GM18498 (cell line): ENCODE data around the gene DGKI.

Experiments used
- ATAC-seq: cut with Tn5 transposase; IDR thresholded peaks from one replicate; pipeline ENCODE4 v1.9.1; 2021; ENCODE audit warnings: mild to moderate bottlenecking, moderate library complexity; ENCODE audit not compliant: unreplicated experiment

DGKI gene

GRCh38 chr7:137563981-137564380 is 282.8 kb downstream of the DGKI start:
- ATAC-seq = no peak

- ATAC-seq = no peak
Observed at GRCh38 chr7:137547485-137547884, 299.3 kb downstream of the DGKI start.

GRCh38 chr7:137546671-137547070 is 300.1 kb downstream of the DGKI start:
- no peak for ATAC-seq

GRCh38 chr7:137546009-137546408 is 300.8 kb downstream of the DGKI start:
- no peak for ATAC-seq

- ATAC-seq = no peak
Observed at GRCh38 chr7:137545059-137545716, 301.6 kb downstream of the DGKI start.

- ATAC-seq = no peak
Observed at GRCh38 chr7:137544453-137545058, 302.2 kb downstream of the DGKI start.

GRCh38 chr7:137539111-137539715 is 307.6 kb downstream of the DGKI start:
- ATAC-seq = no peak

GRCh38 chr7:137538361-137538762 is 308.4 kb downstream of the DGKI start:
- ATAC-seq = no peak

GRCh38 chr7:137535579-137535978 is 311.2 kb downstream of the DGKI start:
- ATAC-seq = no peak

- ATAC-seq = no peak
Observed at GRCh38 chr7:137531671-137532070, 315.1 kb downstream of the DGKI start.

- ATAC-seq = no peak
Observed at GRCh38 chr7:137527634-137528033, 319.1 kb downstream of the DGKI start.

- no peak for ATAC-seq
Observed at GRCh38 chr7:137523171-137523570, 323.6 kb downstream of the DGKI start.

GRCh38 chr7:137521451-137521850 is 325.3 kb downstream of the DGKI start:
- ATAC-seq = no peak

GRCh38 chr7:137519947-137520346 is 326.8 kb downstream of the DGKI start:
- no peak for ATAC-seq

GRCh38 chr7:137519181-137519691 is 327.5 kb downstream of the DGKI start:
- no peak for ATAC-seq

- no peak for ATAC-seq
Observed at GRCh38 chr7:137513091-137513490, 333.7 kb downstream of the DGKI start.

- ATAC-seq = no peak
Observed at GRCh38 chr7:137507096-137507495, 339.7 kb downstream of the DGKI start.

GRCh38 chr7:137506031-137506430 is 340.7 kb downstream of the DGKI start:
- ATAC-seq = no peak

- no peak for ATAC-seq
Observed at GRCh38 chr7:137501562-137501961, 345.2 kb downstream of the DGKI start.

GRCh38 chr7:137492889-137493288 is 353.9 kb downstream of the DGKI start:
- no peak for ATAC-seq

- no peak for ATAC-seq
Observed at GRCh38 chr7:137489880-137490279, 356.9 kb downstream of the DGKI start.

- no peak for ATAC-seq
Observed at GRCh38 chr7:137488038-137488437, 358.7 kb downstream of the DGKI start.
